GM06990 (cell line): ENCODE results near the gene SMS.

ENCODE experiments used
- DNase-seq: peaks from one replicate; pipeline ENCODE4 v3.0.0-alpha.2; 2011; ENCODE audit not compliant: insufficient read length; ENCODE audit errors: extremely low read depth
- H3K27me3 ChIP-seq: replicated peaks from 2 replicates; pipeline ENCODE4 v1.6.0; 2011; ENCODE audit warnings: low read length; ENCODE audit not compliant: control insufficient read depth, insufficient read depth
- H3K36me3 ChIP-seq: 2 replicates; pipeline ENCODE4 v1.5.1; 2011; ENCODE audit warnings: low read length; ENCODE audit not compliant: control insufficient read depth, insufficient read depth
- H3K4me3 ChIP-seq: replicated peaks from 2 replicates; pipeline ENCODE4 v1.5.1; 2011; ENCODE audit warnings: low read depth, mild to moderate bottlenecking, control low read depth, low read length
- TF ChIP-seq, protein P1 (sequence below): IDR thresholded peaks from 2 replicates; pipeline ENCODE4 v1.5.1; 2011; ENCODE audit warnings: low read length, control low read depth, mild to moderate bottlenecking, inconsistent platforms; ENCODE audit not compliant: insufficient read depth, poor library complexity, severe bottlenecking

SMS gene

DNA sequence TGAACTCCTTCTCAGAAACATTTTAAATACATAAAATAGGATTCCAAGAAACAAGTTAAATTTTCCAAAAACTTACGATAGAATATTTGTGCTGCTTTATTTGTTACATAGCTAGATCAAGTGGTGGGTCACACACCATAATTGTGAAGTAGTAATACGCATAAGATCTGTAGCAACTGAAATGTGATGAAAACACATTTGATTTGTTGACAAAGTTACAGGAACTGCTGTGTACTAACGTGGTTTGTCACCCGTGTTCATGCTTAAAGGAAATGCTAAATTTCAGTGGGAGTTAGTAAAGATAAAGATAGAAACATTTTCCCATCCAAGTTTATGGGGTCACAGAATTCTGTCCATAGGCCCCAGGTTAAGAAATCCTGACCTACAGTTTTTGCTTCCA, 57.5 kb downstream of the SMS start:
- TF ChIP-seq, protein P1, sequence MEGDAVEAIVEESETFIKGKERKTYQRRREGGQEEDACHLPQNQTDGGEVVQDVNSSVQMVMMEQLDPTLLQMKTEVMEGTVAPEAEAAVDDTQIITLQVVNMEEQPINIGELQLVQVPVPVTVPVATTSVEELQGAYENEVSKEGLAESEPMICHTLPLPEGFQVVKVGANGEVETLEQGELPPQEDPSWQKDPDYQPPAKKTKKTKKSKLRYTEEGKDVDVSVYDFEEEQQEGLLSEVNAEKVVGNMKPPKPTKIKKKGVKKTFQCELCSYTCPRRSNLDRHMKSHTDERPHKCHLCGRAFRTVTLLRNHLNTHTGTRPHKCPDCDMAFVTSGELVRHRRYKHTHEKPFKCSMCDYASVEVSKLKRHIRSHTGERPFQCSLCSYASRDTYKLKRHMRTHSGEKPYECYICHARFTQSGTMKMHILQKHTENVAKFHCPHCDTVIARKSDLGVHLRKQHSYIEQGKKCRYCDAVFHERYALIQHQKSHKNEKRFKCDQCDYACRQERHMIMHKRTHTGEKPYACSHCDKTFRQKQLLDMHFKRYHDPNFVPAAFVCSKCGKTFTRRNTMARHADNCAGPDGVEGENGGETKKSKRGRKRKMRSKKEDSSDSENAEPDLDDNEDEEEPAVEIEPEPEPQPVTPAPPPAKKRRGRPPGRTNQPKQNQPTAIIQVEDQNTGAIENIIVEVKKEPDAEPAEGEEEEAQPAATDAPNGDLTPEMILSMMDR, result no peak
- DNase-seq, result no peak
- H3K27me3 ChIP-seq, result no peaks in the 10 kb centered on the region
- H3K36me3 ChIP-seq, result no peaks in the 10 kb centered on the region
- H3K4me3 ChIP-seq, result no peak overlapping the region

DNA sequence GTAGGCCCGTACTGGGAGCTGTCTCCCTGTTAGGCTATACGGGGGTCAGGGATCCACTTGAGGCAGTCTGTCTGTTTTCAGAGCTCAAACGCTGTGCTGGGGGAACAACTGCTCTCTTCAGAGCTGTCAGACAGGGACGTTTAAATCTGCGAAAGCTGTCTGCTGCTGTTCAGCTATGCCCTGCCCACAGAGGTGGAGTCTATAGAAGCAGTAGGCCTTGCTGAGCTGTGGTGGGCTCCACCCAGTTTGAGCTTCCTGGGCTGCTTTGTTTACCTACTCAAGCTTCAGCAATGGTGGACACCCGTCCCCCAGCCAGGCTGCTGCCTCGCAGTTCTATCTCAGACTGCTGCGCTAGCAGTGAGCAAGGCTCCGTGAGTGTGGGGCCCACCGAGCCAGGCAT, 64.4 kb downstream of the SMS start:
- no peaks in the 10 kb centered on the region for H3K36me3 ChIP-seq
- no peak overlapping the region for H3K4me3 ChIP-seq
- H3K27me3 ChIP-seq, result no peaks in the 10 kb centered on the region
- no peak for DNase-seq
- TF ChIP-seq, protein P1, result no peak

DNA sequence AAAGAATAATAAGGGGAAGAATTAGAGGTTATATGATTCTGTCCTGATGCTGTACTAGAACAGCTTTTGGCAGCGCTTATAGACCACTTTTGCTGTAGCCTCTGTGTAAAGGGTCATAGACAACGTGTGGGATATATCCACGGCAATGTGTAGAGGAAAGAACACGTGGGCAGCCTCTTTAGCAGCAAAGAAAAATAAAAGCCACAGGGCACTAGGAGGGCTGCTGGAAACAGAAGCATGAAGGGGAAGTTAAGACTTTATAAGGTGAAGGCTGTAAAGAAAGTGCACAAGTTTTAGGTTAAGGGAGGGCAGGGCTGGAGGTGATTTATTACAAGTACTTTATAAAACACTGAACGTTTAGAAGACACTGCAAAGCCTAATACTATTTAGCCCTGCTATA, 71.5 kb downstream of the SMS start:
- DNase-seq, result no peak
- TF ChIP-seq, protein P1, result no peak
- H3K4me3 ChIP-seq, result no peak overlapping the region
- H3K27me3 ChIP-seq, result no peaks in the 10 kb centered on the region
- H3K36me3 ChIP-seq, result no peaks in the 10 kb centered on the region

DNA sequence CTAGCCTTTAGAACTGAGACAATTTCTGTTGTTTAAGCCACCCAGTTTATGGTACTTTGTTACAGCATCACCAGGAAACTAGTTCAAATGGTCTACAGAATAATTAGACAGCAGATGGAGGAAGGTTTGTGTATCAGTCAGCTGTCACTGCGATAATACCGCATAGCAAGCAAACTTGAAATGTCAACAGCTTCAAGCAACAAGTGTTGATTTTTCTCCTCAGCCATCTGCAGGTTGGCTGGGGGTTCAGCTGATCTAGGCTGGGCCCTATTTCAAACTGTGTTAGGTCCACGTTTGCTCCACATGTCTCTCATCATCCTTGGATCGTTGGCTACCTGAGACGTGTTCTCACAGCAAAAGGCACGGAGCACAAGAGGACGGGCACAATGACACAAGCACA, 72.4 kb downstream of the SMS start:
- TF ChIP-seq, protein P1, result no peak
- Histone ChIP-seq H3K4me3 (no peak overlapping the region), H3K36me3 (no peaks in the 10 kb centered on the region), H3K27me3 (no peaks in the 10 kb centered on the region)
- DNase-seq, result no peak

DNA sequence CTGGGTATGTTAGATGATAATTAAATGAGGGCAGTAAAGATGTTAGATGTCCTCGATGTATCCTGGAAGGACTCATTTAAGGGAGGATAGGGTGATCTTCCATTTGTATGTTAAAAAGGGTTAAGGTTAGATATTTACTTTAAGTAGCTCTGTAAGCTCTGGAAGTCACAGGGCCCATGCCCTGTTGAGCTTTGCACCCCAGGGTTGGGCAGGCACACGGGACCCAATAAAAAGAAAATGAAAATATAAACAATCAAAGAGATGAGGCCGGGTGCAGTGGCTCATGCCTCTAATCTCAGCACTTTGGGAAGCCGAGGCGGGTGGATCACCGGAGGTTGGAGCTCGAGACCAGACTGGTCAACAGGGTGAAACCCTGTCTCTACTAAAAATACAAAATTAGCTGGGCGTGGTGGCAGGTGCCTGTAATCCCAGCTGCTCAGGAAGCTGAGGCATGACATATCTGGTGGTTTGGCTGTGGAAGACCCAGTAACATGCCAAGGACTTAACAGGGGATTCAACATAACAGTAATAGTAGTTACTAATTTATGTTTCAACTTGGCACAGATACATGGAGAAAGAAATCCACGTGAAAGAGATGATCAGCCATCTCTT, 74.7 kb downstream of the SMS start:
- no peak for DNase-seq
- H3K36me3 ChIP-seq, result no peaks in the 10 kb centered on the region
- H3K4me3 ChIP-seq, result no peak overlapping the region
- H3K27me3 ChIP-seq, result no peaks in the 10 kb centered on the region
- TF ChIP-seq, protein P1, result no peak
